ENCODE data around the gene WWOX.

DNA sequence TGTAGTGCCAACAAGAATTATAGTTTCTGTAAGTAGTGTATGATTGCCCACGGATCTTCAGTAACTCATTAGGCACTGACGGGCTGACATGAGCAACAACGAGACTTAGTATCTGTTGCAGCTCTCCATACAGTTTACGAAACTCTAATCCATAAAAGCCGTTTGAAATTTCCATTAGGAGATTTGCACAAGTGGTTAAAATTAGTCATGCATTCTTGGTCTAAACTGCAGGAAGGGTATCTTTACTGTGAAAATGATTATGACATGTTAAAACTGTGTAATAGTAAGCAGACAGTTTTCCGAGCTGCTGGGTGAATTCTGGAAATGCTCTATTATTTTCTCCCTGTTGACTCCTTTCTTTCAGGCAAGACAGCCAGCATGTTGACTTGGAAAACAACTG, 605.0 kb downstream of the WWOX start:
- TF ChIP-seq POLR2A (IDR thresholded peaks at IDR 0.05) = no peak
- TF ChIP-seq, protein P1, sequence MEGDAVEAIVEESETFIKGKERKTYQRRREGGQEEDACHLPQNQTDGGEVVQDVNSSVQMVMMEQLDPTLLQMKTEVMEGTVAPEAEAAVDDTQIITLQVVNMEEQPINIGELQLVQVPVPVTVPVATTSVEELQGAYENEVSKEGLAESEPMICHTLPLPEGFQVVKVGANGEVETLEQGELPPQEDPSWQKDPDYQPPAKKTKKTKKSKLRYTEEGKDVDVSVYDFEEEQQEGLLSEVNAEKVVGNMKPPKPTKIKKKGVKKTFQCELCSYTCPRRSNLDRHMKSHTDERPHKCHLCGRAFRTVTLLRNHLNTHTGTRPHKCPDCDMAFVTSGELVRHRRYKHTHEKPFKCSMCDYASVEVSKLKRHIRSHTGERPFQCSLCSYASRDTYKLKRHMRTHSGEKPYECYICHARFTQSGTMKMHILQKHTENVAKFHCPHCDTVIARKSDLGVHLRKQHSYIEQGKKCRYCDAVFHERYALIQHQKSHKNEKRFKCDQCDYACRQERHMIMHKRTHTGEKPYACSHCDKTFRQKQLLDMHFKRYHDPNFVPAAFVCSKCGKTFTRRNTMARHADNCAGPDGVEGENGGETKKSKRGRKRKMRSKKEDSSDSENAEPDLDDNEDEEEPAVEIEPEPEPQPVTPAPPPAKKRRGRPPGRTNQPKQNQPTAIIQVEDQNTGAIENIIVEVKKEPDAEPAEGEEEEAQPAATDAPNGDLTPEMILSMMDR (IDR thresholded peaks at IDR 0.05) = no peak

All from thyroid gland (tissue), 4 donors.